COR-L47 (cell line): Measurements from ENCODE around the gene PSMC2.
A peak's percentile ranks its signal among the peaks of the same experiment; 100 is the strongest.

Source experiments
- DNase-seq: peaks from one replicate; lab custom pipeline; 2025; lab: John Stamatoyannopoulos, UW

The PSMC2 gene

DNA sequence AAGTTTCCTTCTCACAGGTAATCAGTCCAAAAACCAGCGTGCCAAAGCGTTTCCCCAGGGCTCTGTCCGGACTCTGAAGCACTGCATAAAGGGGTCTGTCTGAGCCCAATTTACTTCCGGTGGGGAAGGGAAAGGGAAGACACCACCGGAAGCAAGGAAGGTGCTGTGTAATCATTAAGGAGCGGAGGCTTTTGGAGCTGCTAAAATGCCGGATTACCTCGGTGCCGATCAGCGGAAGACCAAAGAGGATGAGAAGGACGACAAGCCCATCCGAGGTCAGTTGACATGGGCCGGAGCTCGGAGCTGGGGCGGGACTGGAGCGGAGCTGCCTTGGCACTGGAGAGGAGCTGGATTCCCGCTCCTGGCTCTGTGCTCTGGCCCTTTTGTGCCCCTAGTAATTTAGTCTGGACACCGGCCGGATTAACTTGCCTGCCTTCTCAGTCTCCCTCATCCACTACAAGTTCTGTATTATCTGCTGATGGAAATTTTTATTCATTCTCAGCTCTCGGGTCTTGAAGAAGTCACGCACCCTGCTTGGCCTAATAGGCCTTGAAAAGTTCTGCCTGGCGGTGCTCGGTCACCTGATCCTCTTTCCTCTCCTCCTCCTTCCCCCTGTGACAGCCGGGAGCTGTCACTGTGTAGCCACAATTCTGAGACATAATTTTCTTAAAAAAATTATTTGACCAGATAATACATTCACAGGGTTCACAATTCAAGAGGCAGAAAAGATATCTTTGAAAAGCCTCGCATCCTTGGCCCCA, at the start of gene PSMC2:
Gene PSMC2, plus strand, starts transcription at position 137 of the 761 bp plus-strand sequence. Its CDS starts 69 bp downstream, at position 206.
- peak; percentile 82 for DNase-seq

DNA sequence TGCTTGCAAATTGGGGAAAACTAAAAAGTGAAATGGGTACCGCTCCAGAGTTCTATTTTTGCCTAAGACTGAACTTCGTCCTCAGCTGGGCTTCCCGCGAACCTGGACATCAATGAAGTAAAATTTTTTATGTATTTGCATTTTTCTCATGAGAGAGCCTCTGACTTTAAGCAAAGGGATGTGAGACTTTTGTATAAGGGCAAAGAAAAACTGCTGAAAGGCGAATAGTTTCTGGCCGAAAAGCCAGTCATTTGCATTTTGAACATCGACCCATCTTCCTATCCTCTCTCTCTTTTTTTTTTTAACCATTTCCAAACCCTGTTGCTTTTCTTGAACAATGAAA, 49.6 kb upstream of the PSMC2 start:
- no peak for DNase-seq

DNA sequence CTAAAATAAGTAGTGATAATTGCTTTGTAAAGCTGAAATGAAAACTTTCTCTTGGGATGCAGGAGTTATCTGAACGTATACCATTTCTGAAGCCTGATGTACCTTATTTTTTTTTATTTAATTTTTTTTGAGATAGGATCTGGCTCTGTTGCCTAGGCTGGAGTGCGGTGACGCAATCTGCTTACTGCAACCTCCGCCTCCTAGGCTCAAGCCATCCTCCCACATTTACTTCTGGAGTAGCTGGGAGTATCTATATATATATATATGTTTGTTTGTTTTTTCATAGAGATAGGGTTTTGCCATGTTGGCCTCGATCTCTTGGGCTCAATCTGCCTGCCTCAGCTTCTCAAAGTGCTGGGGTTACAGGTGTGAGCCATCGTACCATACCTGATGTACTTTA, 47.8 kb upstream of the PSMC2 start:
- no peak for DNase-seq

DNA sequence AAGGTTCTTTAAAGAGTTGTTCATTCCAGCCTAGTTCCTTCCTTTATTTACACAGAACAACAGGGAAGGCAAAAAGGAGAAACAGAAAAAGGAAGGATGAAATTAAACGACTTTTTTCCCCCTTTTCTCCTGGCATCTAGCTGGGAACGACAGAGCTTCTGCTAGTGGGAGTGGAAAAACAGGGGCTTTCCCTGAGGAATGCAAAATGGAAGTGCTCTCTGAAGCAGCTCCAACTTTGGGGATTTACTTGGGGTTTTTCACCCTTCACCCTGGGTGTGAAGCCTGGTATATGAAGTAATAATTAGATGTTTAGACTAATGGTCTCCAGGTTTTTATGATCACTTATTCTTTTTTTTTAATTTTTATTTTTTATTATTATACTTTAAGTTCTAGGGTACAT, 46.0 kb upstream of the PSMC2 start:
- DNase-seq = no peak

DNA sequence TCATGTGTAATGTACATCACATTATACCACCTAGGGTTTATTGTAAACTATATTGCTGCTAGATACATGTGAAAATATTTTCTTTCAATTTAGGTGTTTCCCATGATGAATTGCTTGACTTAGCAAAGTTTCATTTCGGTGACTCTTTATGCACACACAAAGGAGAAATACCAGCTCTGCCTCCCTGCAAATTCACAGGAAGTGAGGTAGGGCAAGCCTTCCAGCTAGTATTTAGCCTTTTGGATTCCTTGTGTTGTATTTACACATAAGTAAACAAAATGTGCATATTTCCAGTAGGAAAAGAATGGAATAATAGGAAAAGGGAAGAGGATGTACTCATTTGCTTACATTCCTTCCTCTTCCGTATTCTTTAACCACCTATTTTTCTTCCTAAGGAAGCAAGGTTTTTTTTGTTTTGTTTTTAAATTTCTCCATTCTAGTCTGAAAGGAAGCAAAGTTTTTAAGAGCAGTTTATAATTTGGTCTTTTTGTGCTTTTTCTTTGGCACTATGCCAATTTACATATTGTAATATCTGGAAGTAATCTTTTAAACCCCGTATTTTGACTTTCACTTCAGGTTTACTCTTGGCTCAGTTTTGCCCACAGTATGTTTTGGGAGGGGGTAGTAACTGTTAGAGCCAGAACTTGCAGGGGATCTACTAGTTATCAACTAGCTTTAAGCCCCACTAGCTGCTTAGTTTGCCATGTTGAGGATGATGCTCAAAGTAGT, 39.8 kb upstream of the PSMC2 start:
- no peak for DNase-seq

DNA sequence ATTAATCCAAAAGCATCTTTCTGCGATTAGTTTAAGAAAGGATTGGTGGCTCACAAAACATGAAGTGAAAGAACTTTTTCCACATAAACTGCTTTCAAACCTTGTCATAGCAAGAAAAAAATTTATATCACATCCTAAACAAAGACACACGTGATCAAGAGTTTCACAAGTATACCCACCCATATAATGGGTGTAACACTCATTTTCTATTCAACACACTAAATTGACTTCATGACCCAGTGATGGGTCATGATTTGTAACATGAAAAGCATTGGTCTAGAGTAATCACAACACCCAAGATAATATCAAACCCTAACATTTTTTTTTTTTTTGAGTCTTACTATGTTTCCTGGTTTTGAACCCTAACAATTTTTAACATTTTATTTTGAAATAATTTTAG, 32.6 kb upstream of the PSMC2 start:
- no peak for DNase-seq

DNA sequence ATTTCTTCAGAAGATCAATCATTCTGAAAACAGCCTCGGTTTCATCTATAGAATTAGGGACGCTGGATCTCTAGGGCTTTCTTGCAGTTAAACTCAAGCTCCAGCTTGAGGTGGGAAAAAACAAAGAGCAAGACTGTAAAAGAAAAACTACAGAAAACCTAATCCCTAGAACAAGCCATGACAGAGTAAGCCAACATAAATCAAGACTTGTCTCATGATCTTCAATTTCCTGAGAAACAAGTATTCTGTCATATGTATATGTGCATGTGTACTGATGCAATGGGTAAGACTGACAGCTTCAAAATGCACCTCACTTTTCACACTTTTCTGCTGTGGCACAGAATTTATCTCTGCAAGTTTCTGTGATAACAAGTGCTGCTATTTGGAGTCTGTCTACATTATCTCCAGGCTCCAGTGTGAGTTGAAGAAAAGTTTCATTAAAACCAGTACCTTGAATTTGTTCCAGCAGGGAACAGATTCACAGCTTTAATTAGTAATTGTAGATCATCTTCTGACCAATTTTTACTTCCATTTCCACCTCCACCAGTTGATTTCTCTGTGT, 31.0 kb upstream of the PSMC2 start:
- no peak for DNase-seq

DNA sequence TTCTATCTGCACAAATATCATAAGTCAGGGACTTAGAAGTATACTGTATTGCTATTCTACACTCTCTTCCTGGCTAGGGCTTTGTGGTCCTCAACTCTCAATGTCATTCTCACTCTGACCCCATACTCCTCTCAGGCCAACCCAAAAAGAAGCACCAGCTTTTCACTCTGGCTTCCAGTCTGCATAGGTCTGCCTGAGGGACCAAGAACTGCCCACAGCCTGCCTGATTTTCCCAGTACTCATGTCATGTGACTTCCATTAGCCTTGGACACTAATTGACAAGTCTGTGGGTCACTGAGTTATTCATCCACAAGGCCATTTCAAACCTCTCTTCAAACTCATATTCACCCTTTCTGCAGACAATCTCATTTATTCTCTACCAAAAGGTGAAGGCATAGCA, 30.4 kb upstream of the PSMC2 start:
- DNase-seq = no peak

DNA sequence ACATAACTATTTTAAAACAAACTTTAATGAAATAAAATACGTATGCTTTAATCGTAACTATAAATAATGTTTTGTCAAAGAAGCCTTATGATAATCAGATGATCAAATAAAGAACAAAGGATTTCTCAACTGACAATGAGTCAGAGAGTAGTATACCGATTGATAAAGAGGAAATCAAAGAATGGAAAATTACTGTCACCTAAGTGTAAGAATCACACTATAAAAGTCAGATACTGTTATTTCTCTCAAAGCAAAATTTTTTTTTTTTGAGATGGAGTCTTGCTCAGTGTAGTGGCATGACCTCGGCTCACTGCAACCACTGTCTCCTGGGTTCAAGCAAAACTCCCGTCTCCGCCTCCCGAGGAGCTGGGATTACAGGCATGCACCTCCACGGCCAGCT, 21.7 kb upstream of the PSMC2 start:
- DNase-seq = no peak

DNA sequence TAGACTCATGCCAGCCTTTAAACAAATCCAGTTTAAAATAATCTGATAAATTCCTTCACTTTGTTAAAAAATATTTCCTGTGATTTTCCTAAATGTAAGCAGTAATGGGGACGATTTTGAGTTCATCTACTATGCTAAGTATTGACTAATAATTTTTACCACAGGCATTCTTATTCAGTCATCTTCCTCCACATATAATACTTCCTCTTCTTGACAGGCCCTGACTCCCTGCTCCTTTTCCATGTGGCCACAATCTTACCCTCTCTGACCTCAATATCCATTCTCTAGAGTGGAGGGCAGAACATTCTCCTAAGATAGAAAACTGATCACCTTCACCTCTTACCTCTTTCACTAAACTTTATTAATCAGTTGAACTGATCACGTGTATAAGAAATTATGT, 10.7 kb upstream of the PSMC2 start:
- DNase-seq = no peak

DNA sequence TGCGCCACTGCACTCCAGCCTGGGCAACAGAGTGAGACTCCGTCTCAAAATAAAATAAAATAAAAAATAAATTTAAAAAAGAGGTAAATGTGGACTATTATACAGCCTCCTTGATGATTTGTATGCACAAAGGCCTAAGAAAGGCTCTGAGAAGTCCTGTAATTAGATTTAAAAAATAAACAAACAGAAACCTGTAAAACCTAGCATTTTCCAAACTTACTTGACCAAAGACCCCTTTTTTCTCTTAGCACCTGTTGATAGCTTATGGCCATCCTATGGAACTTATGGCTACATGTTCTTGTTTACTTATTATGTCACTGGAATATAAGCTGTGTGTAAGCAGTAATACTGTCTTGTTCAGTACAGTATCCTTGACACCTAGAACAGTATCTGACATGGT, 8.6 kb upstream of the PSMC2 start:
- DNase-seq = no peak

DNA sequence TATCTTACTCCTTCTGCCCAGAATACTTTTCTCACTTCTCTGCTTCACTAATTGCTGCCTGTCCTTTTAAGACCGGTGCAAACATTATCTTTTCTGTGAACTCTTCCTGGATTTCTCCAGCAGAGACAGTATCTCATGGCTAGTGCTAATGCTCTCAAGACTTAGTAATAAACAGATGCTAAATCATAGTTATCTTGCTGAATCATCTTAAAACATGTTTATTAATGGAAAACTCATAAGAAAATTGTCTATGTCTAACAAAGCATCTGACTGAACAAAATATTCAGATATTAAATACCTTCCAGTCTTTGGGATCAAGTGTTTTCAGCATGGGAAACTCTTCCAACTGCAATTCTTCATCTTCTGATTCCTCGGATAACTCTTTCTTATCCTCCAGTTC, 6.0 kb upstream of the PSMC2 start:
- no peak for DNase-seq

DNA sequence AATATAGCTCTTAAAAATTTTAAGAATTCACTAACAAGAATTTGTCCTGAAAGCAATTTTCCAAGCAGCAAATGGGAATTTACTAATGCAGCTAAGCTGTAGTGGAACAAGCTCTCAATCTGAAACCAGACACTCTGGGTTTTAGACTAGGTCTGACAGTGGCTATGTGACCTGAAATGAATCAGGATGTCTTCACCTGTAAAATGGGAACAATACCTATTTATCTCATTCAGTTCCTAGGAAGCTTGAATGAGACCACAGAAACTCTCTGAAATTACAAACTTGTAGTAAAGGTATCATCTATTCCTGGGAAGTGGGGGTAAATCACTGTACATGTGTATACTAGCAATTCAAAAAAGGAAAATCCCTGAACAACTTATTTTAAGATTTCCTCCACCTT, 4.1 kb upstream of the PSMC2 start:
- DNase-seq = no peak

DNA sequence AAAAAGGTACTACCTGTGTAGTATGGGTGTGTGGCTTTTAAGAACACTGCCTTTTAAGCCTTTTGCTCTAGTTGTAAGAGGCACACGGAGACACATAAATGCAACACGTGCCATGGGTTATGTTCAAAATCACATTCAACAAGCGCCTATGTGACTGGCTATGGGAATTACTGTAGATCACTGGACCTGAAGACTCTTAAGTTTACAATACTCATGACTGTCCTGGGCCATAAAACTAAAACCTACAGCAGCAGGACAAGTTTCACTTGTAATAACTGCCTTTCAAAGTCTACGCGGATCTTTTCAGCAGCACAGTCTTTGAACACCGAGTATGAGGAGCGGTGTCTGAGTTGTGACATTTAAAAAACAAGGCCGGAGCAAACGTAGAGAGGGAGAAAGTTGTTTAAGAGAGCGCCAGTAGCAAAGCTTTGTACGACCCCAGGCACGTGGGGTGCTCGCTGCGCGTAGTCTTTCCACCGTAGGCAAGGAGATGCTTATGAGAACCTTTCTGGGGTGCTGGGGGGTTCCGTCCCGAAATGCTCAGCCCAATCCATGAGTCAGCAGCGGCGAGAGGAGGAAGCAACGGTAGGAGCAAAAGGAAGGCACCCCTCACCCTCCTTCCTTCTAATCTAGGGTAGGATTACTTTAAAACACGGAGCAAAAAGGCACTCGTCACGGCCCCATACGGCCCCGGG, 3.5 kb upstream of the PSMC2 start:
- no peak for DNase-seq

DNA sequence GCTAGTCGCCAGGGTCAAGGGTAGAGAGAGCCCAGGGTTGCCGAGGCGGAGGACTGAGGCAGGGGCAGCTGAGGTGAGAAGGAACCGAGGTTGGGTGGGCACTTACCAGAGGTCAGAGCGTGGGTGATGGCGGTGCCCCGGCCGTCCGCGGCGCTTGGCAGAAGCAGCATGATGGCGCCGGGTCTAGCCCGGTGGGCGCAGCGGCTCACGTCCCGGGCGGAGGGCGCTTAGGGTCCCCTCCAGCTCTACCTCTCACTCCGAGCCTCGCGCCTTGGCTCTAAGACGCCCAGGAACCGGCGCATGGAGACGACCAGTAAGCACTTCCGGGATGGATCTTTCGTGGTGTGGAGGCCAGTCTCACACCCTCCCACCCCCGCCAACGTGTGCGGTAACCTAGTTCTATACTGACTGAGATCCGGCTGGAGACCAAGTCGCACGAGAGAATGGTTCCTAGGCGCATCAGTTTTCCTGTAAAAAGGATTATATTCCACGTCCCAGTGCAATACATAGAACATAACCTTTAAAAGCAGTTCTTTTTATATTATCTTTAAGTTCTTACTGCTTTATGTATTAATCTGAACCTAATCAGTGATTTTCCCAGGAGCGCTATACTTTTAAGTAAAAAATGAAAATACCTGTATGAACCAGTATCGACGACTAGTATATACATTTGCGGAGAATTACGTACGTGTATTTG, 2.8 kb upstream of the PSMC2 start, which contains the start of gene DNAJC2:
Gene DNAJC2, minus strand, starts transcription at position 315 of the 697 bp plus-strand sequence. Its CDS starts 145 bp downstream, at position 170.
- DNase-seq = peak; percentile 92

DNA sequence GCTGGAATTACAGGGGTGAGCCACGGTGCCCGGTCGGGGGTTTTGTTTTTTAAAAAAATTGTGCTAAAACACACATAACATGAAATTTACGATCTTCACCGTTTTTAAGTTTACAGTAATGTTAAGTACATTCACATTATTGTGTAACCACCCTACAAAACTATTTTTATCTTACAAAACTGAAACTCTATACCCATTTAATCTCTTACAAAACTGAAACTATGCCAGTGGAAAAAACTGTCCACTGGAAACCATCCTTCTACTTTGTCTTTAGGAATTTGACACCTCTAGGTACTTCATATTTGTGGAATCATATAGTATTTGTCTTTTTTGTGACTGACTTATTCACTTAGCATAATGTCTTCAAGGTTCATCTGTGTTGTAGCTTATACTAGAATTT, 1.0 kb upstream of the PSMC2 start:
- DNase-seq = no peak

DNA sequence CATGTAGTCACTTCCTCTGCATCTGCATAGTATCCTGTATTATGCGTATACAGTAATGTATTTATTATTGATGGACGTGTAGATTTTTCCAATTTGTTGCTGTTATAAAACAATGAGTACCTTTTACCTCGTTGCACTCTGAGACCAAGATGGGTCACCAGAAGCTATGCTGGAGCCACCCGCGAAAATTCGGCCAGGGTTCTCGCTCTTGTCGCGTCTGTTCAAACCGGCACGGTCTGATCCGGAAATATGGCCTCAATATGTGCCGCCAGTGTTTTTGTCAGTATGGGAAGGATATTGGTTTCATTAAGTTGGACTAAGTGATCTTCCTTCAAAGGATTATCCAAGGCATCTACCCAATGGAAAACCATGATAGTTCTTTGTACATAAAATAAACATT, 1.0 kb downstream of the PSMC2 start:
- no peak for DNase-seq

DNA sequence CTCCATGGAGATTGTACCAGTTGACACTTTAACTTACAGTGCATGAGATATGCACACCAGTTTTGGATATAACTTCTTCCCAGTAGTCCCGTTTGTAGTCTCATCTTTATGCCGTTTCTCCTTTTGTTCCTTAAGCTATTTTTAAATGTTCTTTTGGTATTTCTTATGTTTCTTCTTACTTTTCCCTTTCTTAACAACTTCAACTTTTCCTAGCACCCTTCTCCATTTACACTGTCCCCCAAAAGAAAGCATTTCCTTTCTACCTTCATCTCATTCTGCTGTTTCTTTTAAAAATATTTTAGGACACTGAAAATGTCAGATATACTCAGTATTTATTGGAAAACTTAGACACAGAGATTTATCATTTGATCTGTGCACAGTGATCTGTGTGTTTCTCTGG, 1.5 kb downstream of the PSMC2 start:
- no peak for DNase-seq

DNA sequence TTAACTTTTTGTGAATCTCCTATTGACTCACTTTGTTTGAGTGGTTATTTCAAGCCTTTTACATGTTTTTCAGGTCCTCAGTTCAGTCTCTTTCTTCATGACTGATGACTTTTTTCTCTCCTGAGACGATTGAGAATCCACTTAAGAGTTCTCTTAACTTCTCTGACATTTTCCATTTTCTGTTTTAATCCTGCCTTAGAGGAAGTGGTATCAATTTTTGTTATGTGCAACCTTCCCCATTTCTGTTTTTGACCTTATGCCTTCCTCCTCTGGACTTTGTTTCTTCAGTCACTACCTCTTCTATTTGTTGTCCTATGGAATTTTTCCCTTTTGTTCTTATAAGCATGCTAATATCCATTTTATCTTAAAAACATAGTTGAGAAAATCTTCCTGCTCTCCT, 2.4 kb downstream of the PSMC2 start:
- no peak for DNase-seq

DNA sequence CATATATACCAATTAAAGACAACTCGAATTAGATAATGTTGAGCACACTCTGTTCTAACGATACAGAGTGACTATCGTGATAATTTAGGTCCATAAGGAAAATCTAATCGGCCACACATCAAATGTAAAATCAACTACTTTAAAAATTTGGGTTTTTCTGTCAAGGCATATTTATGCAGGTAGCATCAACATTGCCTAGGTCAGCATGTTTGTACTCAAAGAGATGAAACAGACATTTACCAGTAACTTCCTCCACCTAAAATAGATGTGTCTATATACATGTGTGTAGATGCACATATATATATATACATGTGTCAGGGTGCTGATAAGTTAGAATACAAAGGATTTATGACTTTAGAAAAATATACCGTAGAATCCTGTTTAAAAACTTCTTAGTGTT, 22.0 kb downstream of the PSMC2 start:
- no peak for DNase-seq

DNA sequence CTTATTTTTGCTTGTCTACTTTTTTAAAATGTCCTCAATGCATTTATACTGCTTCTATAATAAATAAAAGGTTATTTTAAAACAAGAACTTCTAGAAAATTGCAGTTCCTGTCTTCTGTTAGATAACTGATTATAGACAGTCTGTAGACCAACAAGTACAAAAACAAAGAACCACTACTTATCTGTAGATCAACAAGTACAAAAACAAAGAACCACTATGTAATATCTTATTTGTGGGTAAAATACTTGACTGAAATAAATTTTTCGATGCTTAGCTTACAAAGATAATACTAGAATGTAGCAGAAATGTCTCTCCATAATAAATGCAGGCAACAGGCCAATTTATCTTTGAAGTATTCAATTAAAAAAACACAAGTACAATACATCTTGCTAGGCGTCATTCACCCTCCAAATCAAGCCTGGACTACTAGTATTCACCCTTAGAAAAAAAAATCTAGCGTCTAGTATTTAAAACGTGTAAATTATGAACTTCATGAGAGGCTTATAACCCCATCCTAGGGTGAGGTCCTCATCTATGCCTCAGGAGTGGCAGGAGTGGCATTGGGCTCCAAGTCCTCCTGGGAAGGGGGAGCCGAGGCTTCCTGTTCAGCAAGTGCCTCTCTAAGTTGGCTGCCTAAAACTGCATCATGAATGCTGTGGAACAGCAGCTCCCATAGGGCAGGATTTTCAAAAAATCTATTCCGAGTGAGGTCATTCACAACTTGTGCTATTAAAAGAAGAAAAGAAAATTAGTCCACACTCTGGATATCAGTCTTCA, 26.6 kb downstream of the PSMC2 start:
- no peak for DNase-seq
